ENCODE measurements around the gene KIZ. TPM values are rescaled to one million over a fixed set of nuclear protein-coding genes. Genes with fewer than 3 reads are reported as not detected.

Gene KIZ
- total RNA-seq, 1 donor from 2014 or later: 21.1 TPM

- DNase-seq (ENCODE audit: low spot score in 2 of 2, unreplicated experiment in 2 of 2): no peak
- Mint-ChIP-seq H3K4me1 (no peaks in the 10 kb centered on the region), H3K36me3 (no peaks in the 10 kb centered on the region), H3K27ac (no peak overlapping the region), H3K27me3 (ENCODE audit: low read depth) (peaks cover 34% of the 10 kb centered on the region), H3K4me3 (no peak overlapping the region), H3K9me3 (peaks cover 5% of the 10 kb centered on the region)
- no peak for TF ChIP-seq CTCF (IDR thresholded peaks at IDR 0.05; ENCODE audit: unreplicated experiment)
These were observed 144.9 kb downstream of the KIZ start for GRCh38 chr20:21270806-21271205.

GRCh38 chr20:21272279-21272678 lies 146.4 kb downstream of the KIZ start:
- Mint-ChIP-seq H3K27me3 (ENCODE audit: low read depth) (peaks cover 34% of the 10 kb centered on the region), H3K36me3 (no peaks in the 10 kb centered on the region), H3K27ac (no peak overlapping the region), H3K9me3 (peaks cover 5% of the 10 kb centered on the region), H3K4me3 (no peak overlapping the region), H3K4me1 (no peaks in the 10 kb centered on the region)
- DNase-seq (ENCODE audit: low spot score in 2 of 2, unreplicated experiment in 2 of 2): no peak
- TF ChIP-seq CTCF (IDR thresholded peaks at IDR 0.05; ENCODE audit: unreplicated experiment): no peak

- Mint-ChIP-seq H3K9me3 (peaks cover 2% of the 10 kb centered on the region), H3K27me3 (ENCODE audit: low read depth) (peaks cover 32% of the 10 kb centered on the region), H3K4me3 (no peak overlapping the region), H3K4me1 (no peaks in the 10 kb centered on the region), H3K27ac (no peak overlapping the region), H3K36me3 (no peaks in the 10 kb centered on the region)
- TF ChIP-seq CTCF (IDR thresholded peaks at IDR 0.05; ENCODE audit: unreplicated experiment): no peak
- no peak for DNase-seq (ENCODE audit: low spot score in 2 of 2, unreplicated experiment in 2 of 2)
These were observed 146.8 kb downstream of the KIZ start for GRCh38 chr20:21272679-21273078.

GRCh38 chr20:21273755-21274386 lies 148.0 kb downstream of the KIZ start:
- H3K27me3 Mint-ChIP-seq (ENCODE audit: low read depth): peaks cover 29% of the 10 kb centered on the region
- no peaks in the 10 kb centered on the region for H3K4me1 Mint-ChIP-seq
- DNase-seq (ENCODE audit: low spot score in 2 of 2, unreplicated experiment in 2 of 2): no peak
- no peak overlapping the region for H3K4me3 Mint-ChIP-seq
- no peaks in the 10 kb centered on the region for H3K9me3 Mint-ChIP-seq
- TF ChIP-seq CTCF (IDR thresholded peaks at IDR 0.05; ENCODE audit: unreplicated experiment): no peak
- H3K27ac Mint-ChIP-seq: no peak overlapping the region
- no peaks in the 10 kb centered on the region for H3K36me3 Mint-ChIP-seq

DNA sequence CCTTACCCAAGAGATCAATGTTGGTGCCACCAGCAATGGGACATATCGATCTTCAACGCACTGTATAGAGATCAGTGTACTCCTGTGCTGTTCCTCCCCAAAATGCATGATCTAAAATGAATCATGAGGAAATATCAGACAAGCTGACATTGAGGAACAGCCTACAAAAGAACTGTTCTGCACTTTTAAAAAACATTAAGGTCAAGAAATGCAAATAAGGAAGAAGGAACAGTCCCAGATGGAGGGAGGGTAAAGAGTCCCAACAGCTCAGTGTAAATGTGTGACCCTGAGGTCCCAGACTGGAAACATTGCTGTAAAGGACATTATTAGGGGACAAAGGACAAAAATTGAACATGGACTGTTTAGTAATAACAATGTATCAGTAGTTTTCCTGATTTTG lies 152.9 kb downstream of the KIZ start:
- peaks cover 30% of the 10 kb centered on the region for H3K27me3 Mint-ChIP-seq (ENCODE audit: low read depth)
- no peaks in the 10 kb centered on the region for H3K4me1 Mint-ChIP-seq
- no peaks in the 10 kb centered on the region for H3K36me3 Mint-ChIP-seq
- H3K9me3 Mint-ChIP-seq: peaks cover 7% of the 10 kb centered on the region
- no peak overlapping the region for H3K4me3 Mint-ChIP-seq
- DNase-seq (ENCODE audit: low spot score in 2 of 2, unreplicated experiment in 2 of 2): no peak
- H3K27ac Mint-ChIP-seq: no peak overlapping the region
- no peak for TF ChIP-seq CTCF (IDR thresholded peaks at IDR 0.05; ENCODE audit: unreplicated experiment)

Measured in mesothelial cell of epicardium (in vitro differentiated cells).